ENCODE results near the gene TNK2.

DNA sequence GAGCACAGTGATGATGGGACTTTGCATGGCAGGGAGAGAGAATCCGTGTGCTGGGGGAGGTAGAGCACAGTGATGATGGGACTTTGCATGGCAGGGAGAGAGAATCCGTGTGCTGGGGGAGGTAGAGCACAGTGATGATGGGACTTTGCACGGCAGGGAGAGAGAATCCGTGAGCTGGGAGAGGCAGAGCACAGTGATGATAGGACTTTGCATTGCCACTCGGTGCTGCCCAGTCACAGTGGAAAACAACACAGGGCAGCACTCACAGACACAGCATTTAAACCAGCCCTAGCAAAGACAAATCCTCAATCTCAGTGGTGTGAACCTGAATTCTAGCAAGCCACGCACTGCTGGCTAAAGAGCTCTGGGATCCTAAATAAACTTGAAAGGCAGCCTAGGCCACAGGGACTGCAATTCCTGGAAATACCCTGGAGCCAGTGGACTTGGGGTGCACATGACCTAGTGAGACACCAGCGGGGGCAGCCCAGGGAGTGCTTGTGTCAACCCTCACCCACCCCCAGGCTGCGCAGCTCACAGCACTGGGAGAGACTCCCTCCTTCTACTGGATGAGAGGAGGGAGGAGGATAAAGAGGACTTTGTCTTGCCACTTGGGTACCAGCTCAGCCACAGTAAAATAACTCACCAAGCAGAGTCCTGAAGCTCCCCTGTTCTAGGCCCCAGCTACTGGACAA lies 23.4 kb upstream of the TNK2 start:
- TF ChIP-seq, protein P1, sequence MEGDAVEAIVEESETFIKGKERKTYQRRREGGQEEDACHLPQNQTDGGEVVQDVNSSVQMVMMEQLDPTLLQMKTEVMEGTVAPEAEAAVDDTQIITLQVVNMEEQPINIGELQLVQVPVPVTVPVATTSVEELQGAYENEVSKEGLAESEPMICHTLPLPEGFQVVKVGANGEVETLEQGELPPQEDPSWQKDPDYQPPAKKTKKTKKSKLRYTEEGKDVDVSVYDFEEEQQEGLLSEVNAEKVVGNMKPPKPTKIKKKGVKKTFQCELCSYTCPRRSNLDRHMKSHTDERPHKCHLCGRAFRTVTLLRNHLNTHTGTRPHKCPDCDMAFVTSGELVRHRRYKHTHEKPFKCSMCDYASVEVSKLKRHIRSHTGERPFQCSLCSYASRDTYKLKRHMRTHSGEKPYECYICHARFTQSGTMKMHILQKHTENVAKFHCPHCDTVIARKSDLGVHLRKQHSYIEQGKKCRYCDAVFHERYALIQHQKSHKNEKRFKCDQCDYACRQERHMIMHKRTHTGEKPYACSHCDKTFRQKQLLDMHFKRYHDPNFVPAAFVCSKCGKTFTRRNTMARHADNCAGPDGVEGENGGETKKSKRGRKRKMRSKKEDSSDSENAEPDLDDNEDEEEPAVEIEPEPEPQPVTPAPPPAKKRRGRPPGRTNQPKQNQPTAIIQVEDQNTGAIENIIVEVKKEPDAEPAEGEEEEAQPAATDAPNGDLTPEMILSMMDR (IDR thresholded peaks at IDR 0.05; ENCODE audit: insufficient read depth, low read depth, low read length), result no peak
- no peak for TF ChIP-seq EZH2 (IDR thresholded peaks at IDR 0.05; ENCODE audit: insufficient read depth, low read length)
